ENCODE data around the gene YEATS2.

DNA sequence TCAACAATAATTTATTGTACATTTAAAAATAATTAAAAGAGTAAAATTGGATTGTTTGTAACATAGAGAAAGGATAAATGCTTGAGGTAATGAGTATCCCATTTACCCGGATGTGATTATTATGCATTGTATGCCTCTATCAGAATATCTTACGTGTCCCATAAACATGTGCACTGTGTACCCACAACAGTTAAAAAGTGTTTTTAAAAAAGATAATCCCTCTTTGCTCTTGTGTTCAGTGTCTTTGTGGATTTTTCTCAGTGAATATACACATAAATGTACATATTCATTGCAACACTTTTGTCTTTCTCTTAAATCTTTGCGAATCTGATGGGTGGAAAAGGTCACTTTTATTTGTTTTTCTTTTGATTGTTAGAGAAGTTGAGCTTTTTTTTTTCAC, 20.4 kb downstream of the YEATS2 start:
- TF ChIP-seq, protein P1, sequence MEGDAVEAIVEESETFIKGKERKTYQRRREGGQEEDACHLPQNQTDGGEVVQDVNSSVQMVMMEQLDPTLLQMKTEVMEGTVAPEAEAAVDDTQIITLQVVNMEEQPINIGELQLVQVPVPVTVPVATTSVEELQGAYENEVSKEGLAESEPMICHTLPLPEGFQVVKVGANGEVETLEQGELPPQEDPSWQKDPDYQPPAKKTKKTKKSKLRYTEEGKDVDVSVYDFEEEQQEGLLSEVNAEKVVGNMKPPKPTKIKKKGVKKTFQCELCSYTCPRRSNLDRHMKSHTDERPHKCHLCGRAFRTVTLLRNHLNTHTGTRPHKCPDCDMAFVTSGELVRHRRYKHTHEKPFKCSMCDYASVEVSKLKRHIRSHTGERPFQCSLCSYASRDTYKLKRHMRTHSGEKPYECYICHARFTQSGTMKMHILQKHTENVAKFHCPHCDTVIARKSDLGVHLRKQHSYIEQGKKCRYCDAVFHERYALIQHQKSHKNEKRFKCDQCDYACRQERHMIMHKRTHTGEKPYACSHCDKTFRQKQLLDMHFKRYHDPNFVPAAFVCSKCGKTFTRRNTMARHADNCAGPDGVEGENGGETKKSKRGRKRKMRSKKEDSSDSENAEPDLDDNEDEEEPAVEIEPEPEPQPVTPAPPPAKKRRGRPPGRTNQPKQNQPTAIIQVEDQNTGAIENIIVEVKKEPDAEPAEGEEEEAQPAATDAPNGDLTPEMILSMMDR (conservative IDR thresholded peaks at IDR 0.05; ENCODE audit: low read depth, low read length): no peak
- TF ChIP-seq RCOR1 (IDR thresholded peaks at IDR 0.05; ENCODE audit: insufficient replicate concordance, low read length) (no peak), RAD21 (IDR thresholded peaks at IDR 0.05; ENCODE audit: low read length) (no peak), MAFK (IDR thresholded peaks at IDR 0.05; ENCODE audit: low read depth, low read length) (no peak), MAZ (IDR thresholded peaks at IDR 0.05; ENCODE audit: borderline replicate concordance, low read depth, low read length) (no peak), POLR2A (IDR thresholded peaks at IDR 0.05; ENCODE audit: low read depth, low read length) (no peak)
- TF ChIP-seq, protein P2, sequence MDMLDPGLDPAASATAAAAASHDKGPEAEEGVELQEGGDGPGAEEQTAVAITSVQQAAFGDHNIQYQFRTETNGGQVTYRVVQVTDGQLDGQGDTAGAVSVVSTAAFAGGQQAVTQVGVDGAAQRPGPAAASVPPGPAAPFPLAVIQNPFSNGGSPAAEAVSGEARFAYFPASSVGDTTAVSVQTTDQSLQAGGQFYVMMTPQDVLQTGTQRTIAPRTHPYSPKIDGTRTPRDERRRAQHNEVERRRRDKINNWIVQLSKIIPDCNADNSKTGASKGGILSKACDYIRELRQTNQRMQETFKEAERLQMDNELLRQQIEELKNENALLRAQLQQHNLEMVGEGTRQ (IDR thresholded peaks at IDR 0.05; ENCODE audit: low read depth, low read length): no peak

Data from IMR-90 (cell line).